IMR-90 (cell line): ENCODE measurements around the gene DCTD.

Source experiments
- CEBPB ChIP-seq: IDR thresholded peaks from 2 replicates; pipeline ENCODE4 v1.6.1; 2012; ENCODE audit warnings: low read depth, low read length, improper control_type of control experiment
- CHD1 ChIP-seq: IDR thresholded peaks from 2 replicates; pipeline ENCODE4 v1.6.1; 2012; ENCODE audit warnings: low read depth, low read length, improper control_type of control experiment
- CTCF ChIP-seq: conservative IDR thresholded peaks from 2 replicates; pipeline ENCODE4 v1.5.1; 2012; ENCODE audit warnings: mild to moderate bottlenecking, low read depth, low read length, improper control_type of control experiment
- FOS ChIP-seq: fragments of 150-350 bp; IDR thresholded peaks from 2 replicates; pipeline ENCODE4 v1.6.1; 2016; ENCODE audit warnings: low read depth, low read length
- MAZ ChIP-seq: IDR thresholded peaks from 2 replicates; pipeline ENCODE4 v1.6.1; 2012; ENCODE audit warnings: low read depth, mild to moderate bottlenecking, low read length, improper control_type of control experiment, moderate library complexity, borderline replicate concordance
- POLR2A ChIP-seq: IDR thresholded peaks from 2 replicates; pipeline ENCODE4 v1.6.1; 2012; ENCODE audit warnings: mild to moderate bottlenecking, low read depth, low read length
- RAD21 ChIP-seq: IDR thresholded peaks from 2 replicates; pipeline ENCODE4 v1.6.1; 2012; ENCODE audit warnings: low read length, improper control_type of control experiment
- RCOR1 ChIP-seq: IDR thresholded peaks from 2 replicates; pipeline ENCODE4 v1.6.1; 2012; ENCODE audit warnings: mild to moderate bottlenecking, low read length, improper control_type of control experiment; ENCODE audit not compliant: insufficient replicate concordance
- RFX5 ChIP-seq: IDR thresholded peaks from 2 replicates; pipeline ENCODE4 v1.8.0; 2012; ENCODE audit warnings: low read depth, mild to moderate bottlenecking, low read length, moderate library complexity
- SMC3 ChIP-seq: fragments of 150-350 bp; IDR thresholded peaks from 2 replicates; pipeline ENCODE4 v1.6.1; 2016; ENCODE audit warnings: low read depth, mild to moderate bottlenecking, antibody characterized with exemption, low read length, moderate library complexity

- no peak for TF ChIP-seq CTCF
- TF ChIP-seq POLR2A: no peak
- no peak for TF ChIP-seq RCOR1
- no peak for TF ChIP-seq RFX5
- TF ChIP-seq CEBPB: no peak
- no peak for TF ChIP-seq FOS
- TF ChIP-seq SMC3: no peak
- TF ChIP-seq RAD21: no peak
- TF ChIP-seq MAZ: no peak
- no peak for TF ChIP-seq CHD1
These were observed 38.3 kb downstream of the DCTD start for GRCh38 chr4:182878633-182879495.
